Fibroblast of pulmonary artery (primary cell): Measurements from ENCODE around the gene SAV1.

Experiments used
- DNase-seq: peaks from one replicate; pipeline ENCODE4 v3.0.0-alpha.2; 2010; ENCODE audit warnings: low read depth
- H3K4me3 ChIP-seq: replicated peaks from 2 replicates; pipeline ENCODE4 v1.5.1; 2011; ENCODE audit warnings: low read depth, mild to moderate bottlenecking, control low read depth, low read length, moderate library complexity
- TF ChIP-seq, protein P1 (sequence below): IDR thresholded peaks from 2 replicates; pipeline ENCODE4 v1.5.1; 2011; ENCODE audit warnings: mild to moderate bottlenecking, control low read depth, low read length, inconsistent platforms; ENCODE audit errors: missing control alignments

The SAV1 gene

GRCh38 chr14:50601394-50601793, 66.7 kb downstream of the SAV1 start:
- H3K4me3 ChIP-seq: no peak overlapping the region
- TF ChIP-seq, protein P1, sequence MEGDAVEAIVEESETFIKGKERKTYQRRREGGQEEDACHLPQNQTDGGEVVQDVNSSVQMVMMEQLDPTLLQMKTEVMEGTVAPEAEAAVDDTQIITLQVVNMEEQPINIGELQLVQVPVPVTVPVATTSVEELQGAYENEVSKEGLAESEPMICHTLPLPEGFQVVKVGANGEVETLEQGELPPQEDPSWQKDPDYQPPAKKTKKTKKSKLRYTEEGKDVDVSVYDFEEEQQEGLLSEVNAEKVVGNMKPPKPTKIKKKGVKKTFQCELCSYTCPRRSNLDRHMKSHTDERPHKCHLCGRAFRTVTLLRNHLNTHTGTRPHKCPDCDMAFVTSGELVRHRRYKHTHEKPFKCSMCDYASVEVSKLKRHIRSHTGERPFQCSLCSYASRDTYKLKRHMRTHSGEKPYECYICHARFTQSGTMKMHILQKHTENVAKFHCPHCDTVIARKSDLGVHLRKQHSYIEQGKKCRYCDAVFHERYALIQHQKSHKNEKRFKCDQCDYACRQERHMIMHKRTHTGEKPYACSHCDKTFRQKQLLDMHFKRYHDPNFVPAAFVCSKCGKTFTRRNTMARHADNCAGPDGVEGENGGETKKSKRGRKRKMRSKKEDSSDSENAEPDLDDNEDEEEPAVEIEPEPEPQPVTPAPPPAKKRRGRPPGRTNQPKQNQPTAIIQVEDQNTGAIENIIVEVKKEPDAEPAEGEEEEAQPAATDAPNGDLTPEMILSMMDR: no peak
- DNase-seq: peak; percentile 13

GRCh38 chr14:50600849-50601248, 67.3 kb downstream of the SAV1 start:
- TF ChIP-seq, protein P1: no peak
- DNase-seq: peak; percentile 53
- H3K4me3 ChIP-seq: no peak overlapping the region

DNA sequence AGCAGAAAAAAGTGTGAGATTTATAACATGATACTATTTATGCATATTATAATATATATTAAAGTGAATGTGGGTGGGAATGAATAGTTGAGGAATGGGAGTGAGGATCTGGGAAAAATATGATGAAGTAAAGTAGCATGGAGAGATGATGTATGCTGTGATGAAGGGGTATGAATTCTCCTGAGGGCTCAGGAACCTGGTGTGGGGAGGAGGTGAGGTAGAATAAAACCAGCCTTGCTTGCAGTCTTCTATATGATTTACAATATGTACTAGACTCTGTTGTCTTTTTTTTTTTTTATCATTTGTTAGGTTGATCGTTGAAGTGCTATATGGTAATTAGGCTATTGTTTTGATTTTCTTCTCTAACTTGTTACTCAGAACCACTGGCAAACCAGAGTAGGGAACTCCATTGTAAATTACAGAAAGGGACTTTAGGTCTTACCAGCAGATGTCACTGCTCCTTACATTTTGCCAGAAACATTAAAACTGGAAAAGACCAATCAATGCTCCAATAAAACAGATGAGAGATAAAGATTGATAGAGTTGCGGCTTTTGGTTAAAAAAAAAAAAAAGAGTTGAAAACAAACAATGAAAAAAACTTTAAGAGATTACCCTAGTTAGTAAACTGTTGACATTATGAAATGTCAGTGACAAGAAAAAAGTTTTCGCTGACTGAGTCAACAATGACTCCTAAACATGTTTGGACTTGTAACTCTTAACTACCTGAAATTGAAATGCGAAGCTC, 68.2 kb downstream of the SAV1 start:
- H3K4me3 ChIP-seq: no peak overlapping the region
- TF ChIP-seq, protein P1: peak; percentile 74
- DNase-seq: peak; percentile 69

DNA sequence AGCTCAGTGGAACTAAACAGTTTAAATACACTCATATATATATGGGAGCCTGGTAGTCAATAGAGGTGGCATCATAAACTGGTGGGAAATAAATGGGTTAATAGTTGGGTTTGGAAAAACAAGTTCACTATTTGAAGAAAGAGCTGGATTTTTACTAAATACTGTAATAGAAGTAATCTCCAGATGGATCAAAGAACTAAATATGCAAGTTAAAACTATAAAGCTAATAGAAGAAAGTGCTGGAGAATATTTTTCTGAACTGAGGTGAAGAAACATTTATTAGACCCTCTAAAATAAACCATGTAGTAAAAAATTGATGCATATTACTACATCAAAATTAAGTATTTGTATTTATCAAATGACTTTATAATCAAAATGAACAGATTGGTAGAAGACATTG, 69.3 kb downstream of the SAV1 start:
- TF ChIP-seq, protein P1: no peak
- H3K4me3 ChIP-seq: no peak overlapping the region
- no peak for DNase-seq

DNA sequence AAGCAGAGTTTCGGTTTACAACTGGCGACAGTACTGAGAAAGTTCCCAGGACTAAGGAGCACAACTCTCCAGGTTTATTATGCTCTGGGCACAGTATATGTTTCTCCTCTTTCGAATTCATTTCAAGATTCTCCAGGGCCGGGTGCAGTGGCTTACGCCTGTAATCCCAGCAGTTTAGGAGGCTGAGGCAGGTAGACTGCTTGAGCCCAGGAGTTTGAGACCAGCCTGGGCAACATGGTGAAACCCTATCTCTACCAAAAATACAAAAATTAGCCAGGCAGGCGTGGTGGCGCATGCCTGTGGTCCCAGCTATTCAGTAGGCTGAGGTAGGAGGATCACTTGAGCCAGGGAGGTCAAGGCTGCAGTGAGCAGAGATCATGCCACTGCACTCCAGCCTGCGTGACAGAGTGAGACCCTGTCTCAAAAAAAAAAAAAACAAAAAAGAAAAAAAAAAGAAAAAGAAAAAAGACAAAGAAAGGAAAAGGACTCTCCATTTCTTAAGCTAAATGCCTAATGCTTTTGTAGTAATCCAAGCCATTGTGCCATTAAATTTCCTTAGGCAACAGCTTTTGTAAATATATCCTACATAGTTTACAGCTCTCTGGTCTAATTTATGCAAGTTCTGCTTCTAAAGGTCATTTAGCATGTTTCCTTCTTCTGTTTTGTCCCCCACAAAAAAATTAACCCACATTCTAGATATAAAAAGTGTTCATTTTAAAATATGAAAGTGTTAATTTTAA, 73.4 kb downstream of the SAV1 start:
- no peak overlapping the region for H3K4me3 ChIP-seq
- TF ChIP-seq, protein P1: no peak
- no peak for DNase-seq

GRCh38 chr14:50590464-50590863, 77.6 kb downstream of the SAV1 start:
- no peak overlapping the region for H3K4me3 ChIP-seq
- DNase-seq: no peak
- TF ChIP-seq, protein P1: no peak
